Measurements from ENCODE around the gene NR1D1. TPM values are rescaled to one million over a fixed set of nuclear protein-coding genes. Genes with fewer than 3 reads are reported as not detected.
A peak's percentile ranks its signal among the peaks of the same experiment; 100 is the strongest.

The NR1D1 gene
- total RNA-seq, 1 donor from 2014 or later = 2.6 TPM

DNA sequence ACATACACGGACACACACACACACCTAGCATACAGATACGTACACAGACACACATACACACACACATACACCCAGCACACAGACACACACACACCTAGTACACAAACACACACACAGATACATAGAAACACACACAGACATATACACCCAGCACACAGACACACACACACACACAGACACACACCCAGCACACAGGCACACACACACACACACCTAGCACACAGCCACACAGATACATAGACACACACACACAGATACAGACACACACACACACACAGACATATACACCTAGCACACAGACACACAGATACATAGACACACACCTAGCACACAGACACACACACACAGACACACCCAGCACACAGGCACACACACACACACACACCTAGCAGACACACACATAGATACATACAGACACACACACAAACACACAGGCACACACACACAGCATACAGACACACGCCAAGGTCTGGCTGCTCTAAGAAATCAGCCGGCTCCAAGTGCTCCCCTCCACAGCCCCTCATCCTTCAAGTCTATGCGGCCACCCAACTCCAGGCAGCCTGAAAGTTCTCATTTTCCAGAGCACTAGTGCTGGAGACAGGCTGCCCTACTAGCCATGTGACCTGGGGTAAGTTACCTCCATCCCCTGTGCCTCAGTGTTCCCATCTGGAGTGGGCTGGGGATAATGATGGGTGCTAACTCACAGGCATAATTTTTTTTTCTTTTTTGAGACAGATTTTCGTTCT is 13.2 kb downstream of the NR1D1 start:
- DNase-seq (ENCODE audit: low spot score in 2 of 2, unreplicated experiment in 2 of 2) = no peak
- Mint-ChIP-seq H3K4me1 (peaks cover 21% of the 10 kb centered on the region), H3K27ac (no peak overlapping the region), H3K36me3 (peaks cover 22% of the 10 kb centered on the region), H3K27me3 (ENCODE audit: low read depth) (no peaks in the 10 kb centered on the region), H3K9me3 (no peaks in the 10 kb centered on the region), H3K4me3 (no peak overlapping the region)
- TF ChIP-seq, protein P1, sequence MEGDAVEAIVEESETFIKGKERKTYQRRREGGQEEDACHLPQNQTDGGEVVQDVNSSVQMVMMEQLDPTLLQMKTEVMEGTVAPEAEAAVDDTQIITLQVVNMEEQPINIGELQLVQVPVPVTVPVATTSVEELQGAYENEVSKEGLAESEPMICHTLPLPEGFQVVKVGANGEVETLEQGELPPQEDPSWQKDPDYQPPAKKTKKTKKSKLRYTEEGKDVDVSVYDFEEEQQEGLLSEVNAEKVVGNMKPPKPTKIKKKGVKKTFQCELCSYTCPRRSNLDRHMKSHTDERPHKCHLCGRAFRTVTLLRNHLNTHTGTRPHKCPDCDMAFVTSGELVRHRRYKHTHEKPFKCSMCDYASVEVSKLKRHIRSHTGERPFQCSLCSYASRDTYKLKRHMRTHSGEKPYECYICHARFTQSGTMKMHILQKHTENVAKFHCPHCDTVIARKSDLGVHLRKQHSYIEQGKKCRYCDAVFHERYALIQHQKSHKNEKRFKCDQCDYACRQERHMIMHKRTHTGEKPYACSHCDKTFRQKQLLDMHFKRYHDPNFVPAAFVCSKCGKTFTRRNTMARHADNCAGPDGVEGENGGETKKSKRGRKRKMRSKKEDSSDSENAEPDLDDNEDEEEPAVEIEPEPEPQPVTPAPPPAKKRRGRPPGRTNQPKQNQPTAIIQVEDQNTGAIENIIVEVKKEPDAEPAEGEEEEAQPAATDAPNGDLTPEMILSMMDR (IDR thresholded peaks at IDR 0.05; ENCODE audit: unreplicated experiment) = no peak

DNA sequence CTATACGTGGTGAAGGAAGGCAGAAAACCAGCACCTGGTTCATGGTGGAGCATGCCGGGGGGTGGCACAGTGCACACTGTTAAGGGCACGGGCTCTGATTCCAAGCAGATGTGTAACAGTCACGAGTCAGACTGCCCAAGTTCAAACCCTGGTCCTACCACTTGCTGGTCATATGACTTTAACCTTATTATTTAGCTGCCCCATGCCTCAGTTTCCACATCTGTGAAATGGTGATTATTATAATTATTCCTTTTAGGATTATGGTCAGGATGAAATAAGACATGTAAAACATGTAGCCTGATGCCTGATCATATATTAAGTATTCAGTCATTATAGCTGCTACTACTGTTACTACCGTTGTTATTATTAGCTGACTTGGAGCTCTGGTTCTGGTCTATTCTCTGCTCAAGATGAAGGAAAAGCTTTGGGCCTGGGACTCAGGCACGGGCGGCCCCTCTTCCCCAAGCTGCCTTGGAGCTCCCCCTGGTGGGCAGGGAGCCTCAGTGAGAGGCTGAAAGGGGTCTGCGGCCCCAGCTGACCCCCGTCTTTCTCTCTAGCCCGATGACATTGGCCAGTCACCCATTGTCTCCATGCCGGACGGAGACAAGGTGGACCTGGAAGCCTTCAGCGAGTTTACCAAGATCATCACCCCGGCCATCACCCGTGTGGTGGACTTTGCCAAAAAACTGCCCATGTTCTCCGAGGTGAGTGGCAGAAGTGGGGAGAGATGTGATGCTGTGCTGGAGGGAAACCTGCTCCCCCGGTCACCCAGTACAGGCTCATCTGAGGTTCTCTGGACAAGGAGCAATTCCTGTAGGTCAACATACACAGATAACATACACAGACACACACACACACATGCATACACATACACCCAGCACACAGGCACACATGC is 14.0 kb downstream of the NR1D1 start:
- H3K36me3 Mint-ChIP-seq = peaks cover 22% of the 10 kb centered on the region
- no peak overlapping the region for H3K27ac Mint-ChIP-seq
- H3K9me3 Mint-ChIP-seq = no peaks in the 10 kb centered on the region
- no peak for DNase-seq (ENCODE audit: low spot score in 2 of 2, unreplicated experiment in 2 of 2)
- H3K4me1 Mint-ChIP-seq = peaks cover 17% of the 10 kb centered on the region
- no peak overlapping the region for H3K4me3 Mint-ChIP-seq
- TF ChIP-seq, protein P1 (IDR thresholded peaks at IDR 0.05; ENCODE audit: unreplicated experiment) = peak; percentile 44
- no peaks in the 10 kb centered on the region for H3K27me3 Mint-ChIP-seq (ENCODE audit: low read depth)

DNA sequence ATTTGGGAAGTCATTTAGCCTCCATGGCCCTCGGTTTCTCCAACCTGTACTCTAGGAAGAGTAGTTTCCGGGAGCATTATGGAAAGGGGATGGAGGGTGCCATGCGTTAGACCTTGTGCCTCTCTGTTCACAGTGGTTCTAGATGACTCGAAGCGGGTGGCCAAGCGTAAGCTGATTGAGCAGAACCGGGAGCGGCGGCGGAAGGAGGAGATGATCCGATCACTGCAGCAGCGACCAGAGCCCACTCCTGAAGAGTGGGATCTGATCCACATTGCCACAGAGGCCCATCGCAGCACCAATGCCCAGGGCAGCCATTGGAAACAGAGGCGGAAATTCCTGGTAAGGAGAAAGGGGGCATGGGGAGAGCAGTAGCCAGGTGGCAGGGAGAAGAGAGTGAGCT is 15.9 kb downstream of the NR1D1 start:
- TF ChIP-seq, protein P1 (IDR thresholded peaks at IDR 0.05; ENCODE audit: unreplicated experiment) = no peak
- Mint-ChIP-seq H3K27me3 (ENCODE audit: low read depth) (no peaks in the 10 kb centered on the region), H3K4me1 (peaks cover 5% of the 10 kb centered on the region), H3K36me3 (peaks cover 22% of the 10 kb centered on the region), H3K4me3 (no peak overlapping the region), H3K9me3 (no peaks in the 10 kb centered on the region), H3K27ac (no peak overlapping the region)
- DNase-seq (ENCODE audit: low spot score in 2 of 2, unreplicated experiment in 2 of 2) = no peak

DNA sequence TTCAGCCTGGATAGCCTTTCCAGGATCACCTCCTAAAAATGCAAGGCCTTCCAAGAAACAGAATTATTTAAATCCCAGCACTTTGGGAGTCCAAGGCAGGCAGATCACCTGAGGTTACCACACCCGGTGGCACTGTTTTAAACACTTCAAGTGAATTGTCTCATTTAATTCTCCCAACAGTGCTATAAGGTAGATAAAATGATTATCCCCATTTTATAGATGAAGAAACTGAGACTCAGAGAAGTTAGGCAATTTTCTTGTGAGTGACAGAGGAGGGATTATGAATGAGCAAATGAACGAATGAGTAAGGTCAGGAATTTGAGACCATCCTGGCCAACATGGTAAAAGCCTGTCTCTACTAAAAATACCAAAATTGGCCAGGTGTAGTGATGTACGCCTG is 20.8 kb downstream of the NR1D1 start:
- Mint-ChIP-seq H3K27ac (no peak overlapping the region), H3K36me3 (peaks cover 10% of the 10 kb centered on the region), H3K4me1 (peaks cover 12% of the 10 kb centered on the region), H3K9me3 (no peaks in the 10 kb centered on the region), H3K27me3 (ENCODE audit: low read depth) (no peaks in the 10 kb centered on the region), H3K4me3 (no peak overlapping the region)
- TF ChIP-seq, protein P1 (IDR thresholded peaks at IDR 0.05; ENCODE audit: unreplicated experiment) = no peak
- no peak for DNase-seq (ENCODE audit: low spot score in 2 of 2, unreplicated experiment in 2 of 2)

DNA sequence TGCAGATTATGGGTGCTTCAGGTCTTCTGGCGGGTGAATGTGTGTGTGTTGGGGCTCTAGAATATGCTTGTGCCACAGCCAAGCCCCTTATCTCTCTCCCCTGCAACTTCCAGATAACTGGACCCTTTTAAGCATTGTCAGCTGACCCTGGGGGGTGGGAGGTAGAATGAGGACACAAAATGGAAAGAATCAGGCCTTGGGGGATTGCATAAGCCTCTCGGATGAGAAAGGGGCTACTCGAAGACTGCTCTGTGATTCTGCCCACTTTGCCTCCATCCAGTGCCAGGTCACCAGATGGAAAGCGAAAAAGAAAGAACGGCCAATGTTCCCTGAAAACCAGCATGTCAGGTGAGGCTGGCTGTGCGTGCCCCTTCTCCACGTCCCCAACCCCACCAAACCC is 23.8 kb downstream of the NR1D1 start:
- Mint-ChIP-seq H3K27me3 (ENCODE audit: low read depth) (no peaks in the 10 kb centered on the region), H3K9me3 (no peaks in the 10 kb centered on the region), H3K27ac (no peak overlapping the region), H3K36me3 (peaks cover 8% of the 10 kb centered on the region), H3K4me1 (peaks cover 33% of the 10 kb centered on the region), H3K4me3 (no peak overlapping the region)
- no peak for DNase-seq (ENCODE audit: low spot score in 2 of 2, unreplicated experiment in 2 of 2)
- TF ChIP-seq, protein P1 (IDR thresholded peaks at IDR 0.05; ENCODE audit: unreplicated experiment) = no peak

Measured in mesothelial cell of epicardium (in vitro differentiated cells).